Measurements from ENCODE around the gene FBXL14.

DNA sequence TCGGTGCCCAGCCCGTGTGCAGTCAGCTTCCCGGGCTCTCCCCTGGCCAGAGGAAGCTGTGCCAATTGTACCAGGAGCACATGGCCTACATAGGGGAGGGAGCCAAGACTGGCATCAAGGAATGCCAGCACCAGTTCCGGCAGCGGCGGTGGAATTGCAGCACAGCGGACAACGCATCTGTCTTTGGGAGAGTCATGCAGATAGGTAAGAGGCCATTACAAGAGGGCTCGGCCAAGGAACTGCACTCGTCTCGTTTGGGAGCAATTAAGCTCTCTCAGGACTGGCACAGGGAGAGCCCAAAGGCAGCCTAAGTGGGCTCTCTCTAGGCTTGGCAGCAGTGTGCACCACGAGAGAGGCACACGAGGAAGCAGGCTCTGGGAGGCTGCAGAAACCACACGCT is 38.3 kb upstream of the FBXL14 start:
- TF ChIP-seq, protein P1, sequence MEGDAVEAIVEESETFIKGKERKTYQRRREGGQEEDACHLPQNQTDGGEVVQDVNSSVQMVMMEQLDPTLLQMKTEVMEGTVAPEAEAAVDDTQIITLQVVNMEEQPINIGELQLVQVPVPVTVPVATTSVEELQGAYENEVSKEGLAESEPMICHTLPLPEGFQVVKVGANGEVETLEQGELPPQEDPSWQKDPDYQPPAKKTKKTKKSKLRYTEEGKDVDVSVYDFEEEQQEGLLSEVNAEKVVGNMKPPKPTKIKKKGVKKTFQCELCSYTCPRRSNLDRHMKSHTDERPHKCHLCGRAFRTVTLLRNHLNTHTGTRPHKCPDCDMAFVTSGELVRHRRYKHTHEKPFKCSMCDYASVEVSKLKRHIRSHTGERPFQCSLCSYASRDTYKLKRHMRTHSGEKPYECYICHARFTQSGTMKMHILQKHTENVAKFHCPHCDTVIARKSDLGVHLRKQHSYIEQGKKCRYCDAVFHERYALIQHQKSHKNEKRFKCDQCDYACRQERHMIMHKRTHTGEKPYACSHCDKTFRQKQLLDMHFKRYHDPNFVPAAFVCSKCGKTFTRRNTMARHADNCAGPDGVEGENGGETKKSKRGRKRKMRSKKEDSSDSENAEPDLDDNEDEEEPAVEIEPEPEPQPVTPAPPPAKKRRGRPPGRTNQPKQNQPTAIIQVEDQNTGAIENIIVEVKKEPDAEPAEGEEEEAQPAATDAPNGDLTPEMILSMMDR (IDR thresholded peaks at IDR 0.05; ENCODE audit: poor library complexity): no peak
- no peak for TF ChIP-seq EZH2phosphoT487 (IDR thresholded peaks at IDR 0.05; ENCODE audit: low read depth, severe bottlenecking, unreplicated experiment)

Measured in hepatocyte (in vitro differentiated cells).